ENCODE results near the gene MDN1. TPM values are rescaled to one million over a fixed set of nuclear protein-coding genes. Genes with fewer than 3 reads are reported as not detected.
"Not testable (repeated sequence)": the region's sequence is repeated elsewhere in the genome, so short reads cannot be mapped to it uniquely, and the experiment has no call there.

Gene MDN1
- total RNA-seq, 2 donors from 2014 or later, result 27.3 to 30.0 TPM

- intact Hi-C loops (cut with DNase I), result no loop called here
- DNase-seq (ENCODE audit: low spot score), result no peak
Measured at GRCh38 chr6:89782222-89782621, 37.4 kb downstream of the MDN1 start.

DNA sequence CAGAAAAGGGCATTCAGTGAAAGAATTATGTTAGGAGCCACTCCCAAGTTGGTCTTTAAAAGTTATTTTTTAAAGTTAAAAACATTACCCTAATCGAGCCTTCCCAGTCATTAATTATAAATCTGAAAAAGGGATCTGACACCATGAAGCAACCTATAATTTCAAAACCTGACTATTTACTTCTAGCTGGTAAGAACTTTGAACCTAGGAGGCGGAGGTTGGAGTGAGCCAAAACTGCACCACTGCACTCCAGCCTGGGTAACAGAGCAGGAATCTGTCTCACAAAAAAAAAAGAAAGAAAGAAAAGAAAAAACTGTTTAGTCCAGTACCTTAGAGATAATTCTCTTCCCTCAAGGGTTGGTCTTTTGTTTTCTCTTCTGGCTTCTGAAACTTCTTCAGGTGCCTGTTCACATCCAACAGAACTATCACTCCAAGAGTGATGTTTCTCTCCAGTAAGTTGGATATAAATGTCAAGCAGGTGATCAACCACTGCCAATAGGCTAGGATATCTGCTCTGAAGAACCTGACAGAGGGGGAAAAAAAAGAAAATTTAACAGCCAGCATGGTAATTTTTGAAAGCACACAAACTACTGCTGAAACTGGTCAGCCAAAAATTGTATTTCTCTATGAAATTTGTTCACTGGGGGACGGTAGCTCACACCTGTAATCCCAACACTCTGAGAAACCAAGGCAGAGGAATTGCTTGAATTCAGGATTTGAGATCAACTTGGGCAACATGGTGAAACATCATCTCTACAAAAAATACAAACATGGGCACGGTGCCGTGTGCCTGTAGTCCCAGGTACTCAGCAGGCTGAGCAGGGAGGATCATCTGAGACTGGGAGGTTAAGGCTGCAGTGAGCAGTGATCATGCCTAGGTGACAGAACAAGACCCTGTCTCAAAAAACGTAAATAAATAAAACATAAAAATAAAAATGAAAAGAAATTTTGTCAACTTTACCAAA lies 38.2 kb downstream of the MDN1 start:
- no peak for DNase-seq (ENCODE audit: low spot score)
- intact Hi-C loops (cut with DNase I), result no loop called here

- intact Hi-C loops (cut with DNase I), result no loop called here
- DNase-seq (ENCODE audit: low spot score), result no peak
Measured at GRCh38 chr6:89777455-89777854, 42.1 kb downstream of the MDN1 start.

DNA sequence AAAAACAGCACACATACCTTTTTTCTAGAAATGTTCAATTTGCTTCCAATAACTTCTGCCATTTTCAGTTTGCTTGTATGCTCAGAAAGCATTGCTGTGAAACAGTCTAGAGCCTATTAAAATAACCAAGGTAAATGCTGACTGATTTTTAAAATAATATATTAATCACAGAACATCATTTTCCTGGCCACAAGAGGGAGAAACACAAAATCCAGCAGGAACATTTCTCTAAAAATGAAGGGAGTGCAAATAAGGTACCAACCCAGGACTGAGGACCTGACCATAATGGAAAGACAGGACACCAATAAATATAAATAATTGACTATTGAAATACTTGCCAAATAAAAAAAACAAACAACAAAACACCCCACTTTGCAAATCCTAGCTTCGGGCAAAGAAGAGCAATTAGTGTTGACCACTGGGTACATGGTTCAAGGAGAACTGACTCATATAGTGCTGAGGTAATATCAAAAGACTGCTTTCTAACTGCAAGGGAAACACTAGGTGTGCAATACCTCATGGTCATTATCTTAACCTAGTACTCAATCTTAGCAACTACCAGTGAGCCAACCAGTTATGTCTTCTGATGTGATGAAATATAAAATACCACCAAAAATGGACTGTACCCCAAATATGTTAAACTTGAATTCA lies 42.9 kb downstream of the MDN1 start:
- no peak for DNase-seq (ENCODE audit: low spot score)
- intact Hi-C loops (cut with DNase I), result no loop called here

- intact Hi-C loops (cut with DNase I), result no loop called here
- DNase-seq (ENCODE audit: low spot score), result no peak
Measured at GRCh38 chr6:89775150-89775549, 44.4 kb downstream of the MDN1 start.

DNA sequence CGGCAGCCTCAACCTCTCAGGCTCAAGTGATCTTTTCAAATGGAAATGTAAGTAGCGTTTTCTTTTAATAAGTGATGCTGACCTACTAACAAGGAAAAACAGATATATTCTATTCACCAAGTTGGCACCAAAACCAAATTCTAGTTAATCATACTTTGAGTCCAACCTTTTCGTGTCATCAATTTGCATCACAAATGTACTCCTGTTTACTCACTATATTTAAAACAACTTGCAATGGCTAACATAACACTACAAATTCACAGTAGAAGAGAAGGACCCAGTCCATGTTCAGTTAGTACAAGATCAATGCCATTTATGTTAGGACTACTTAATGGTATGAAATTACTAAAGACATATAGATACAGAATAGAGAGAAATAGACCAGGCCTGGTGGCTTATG lies 50.0 kb downstream of the MDN1 start:
- intact Hi-C loops (cut with DNase I), result no loop called here

GRCh38 chr6:89768324-89768723 lies 51.3 kb downstream of the MDN1 start:
- no peak for DNase-seq (ENCODE audit: low spot score)
- intact Hi-C loops (cut with DNase I), result no loop called here

More for the DNA sequence above, 50.0 kb downstream of the MDN1 start:
- DNase-seq (ENCODE audit: low spot score), result no peak

GRCh38 chr6:89763550-89763949 lies 56.0 kb downstream of the MDN1 start:
- DNase-seq (ENCODE audit: low spot score), result no peak
- intact Hi-C loops (cut with DNase I), result no loop called here

DNA sequence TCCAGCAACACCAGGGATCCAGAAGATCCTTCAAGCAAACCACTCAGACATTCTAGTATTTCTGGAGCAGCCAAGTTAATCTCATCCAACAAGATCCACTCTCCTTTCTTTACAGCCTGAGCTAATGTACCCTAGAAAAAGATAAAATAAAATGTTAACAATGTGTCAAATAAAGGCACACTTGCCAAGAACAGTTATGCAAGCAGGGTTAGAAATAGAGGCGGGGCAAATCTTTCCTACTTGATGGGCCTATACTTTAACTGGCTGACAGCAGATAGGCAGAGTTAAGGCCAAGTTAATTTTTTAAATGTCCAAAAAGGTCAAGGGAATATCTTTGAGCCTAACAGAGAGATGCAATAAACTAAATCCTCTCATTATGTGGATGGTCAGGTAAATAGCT lies 60.8 kb downstream of the MDN1 start:
- intact Hi-C loops (cut with DNase I), result no loop called here
- no peak for DNase-seq (ENCODE audit: low spot score)

GRCh38 chr6:89750338-89750737 lies 69.3 kb downstream of the MDN1 start:
- no peak for DNase-seq (ENCODE audit: low spot score)
- intact Hi-C loops (cut with DNase I), result no loop called here

GRCh38 chr6:89749918-89750317 lies 69.7 kb downstream of the MDN1 start:
- intact Hi-C loops (cut with DNase I), result no loop called here

GRCh38 chr6:89745716-89746115 lies 73.9 kb downstream of the MDN1 start:
- no peak for DNase-seq (ENCODE audit: low spot score)
- intact Hi-C loops (cut with DNase I), result no loop called here

More at GRCh38 chr6:89749918-89750317, 69.7 kb downstream of the MDN1 start:
- DNase-seq (ENCODE audit: low spot score), result no peak

GRCh38 chr6:89745096-89745495 lies 74.5 kb downstream of the MDN1 start:
- DNase-seq (ENCODE audit: low spot score), result no peak
- intact Hi-C loops (cut with DNase I), result no loop called here

- no peak for DNase-seq (ENCODE audit: low spot score)
- intact Hi-C loops (cut with DNase I), result no loop called here
Measured at GRCh38 chr6:89736893-89737292, 82.7 kb downstream of the MDN1 start.

- no peak for DNase-seq (ENCODE audit: low spot score)
- intact Hi-C loops (cut with DNase I), result loop anchor here in 1 of 2 donors (1.0 kb wide), 1 partner anchor 14 kb away; no protein-coding TSS in a partner anchor
Measured at GRCh38 chr6:89734526-89734925, 85.1 kb downstream of the MDN1 start.

DNA sequence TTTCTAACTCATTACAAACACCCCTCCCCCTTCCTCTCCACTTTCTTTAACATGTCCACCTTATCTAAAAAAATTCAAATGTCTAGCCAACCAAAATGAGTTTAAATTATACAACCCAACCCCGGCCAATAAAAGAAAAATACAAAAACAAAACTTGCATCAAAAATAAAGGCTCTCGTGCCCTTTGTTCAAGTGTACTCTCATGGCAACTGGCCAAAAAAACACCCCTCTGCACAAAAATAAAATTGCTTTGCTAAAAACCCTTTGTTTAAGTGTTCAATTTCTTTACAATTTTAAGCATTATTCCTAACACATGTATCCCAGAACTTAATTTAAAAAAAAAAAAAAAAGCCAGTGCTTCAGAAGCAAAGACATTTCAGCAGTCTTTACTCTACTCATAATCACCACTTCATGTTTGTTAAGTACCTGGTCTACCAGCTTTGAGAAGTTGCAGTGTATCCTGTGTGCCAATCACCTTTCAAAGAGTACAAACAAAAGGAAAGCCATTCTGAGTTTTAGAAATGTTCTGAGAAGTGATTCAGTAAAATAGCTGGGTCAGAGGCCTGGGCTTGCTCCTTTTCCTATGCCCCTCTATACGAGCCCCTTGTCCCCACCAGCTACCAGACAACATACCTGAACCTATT lies 87.5 kb downstream of the MDN1 start:
- no peak for DNase-seq (ENCODE audit: low spot score)
- intact Hi-C loops (cut with DNase I), result no loop called here

DNA sequence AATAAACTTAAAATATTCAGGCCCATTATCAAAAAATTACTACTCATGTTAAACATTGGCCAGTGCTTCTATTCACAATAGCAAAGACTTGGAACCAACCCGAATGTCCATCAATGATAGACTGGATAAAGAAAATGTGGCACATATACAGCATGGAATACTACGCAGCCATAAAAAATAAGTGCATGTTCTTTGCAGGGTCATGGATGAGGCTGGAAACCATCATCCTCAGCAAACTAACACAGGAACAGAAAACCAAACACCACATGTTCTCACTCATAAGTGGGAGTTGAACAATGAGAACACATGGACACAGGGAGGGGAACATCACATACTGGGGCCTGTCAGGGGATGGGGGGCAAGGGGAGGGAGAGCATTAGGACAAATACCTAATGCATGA lies 88.3 kb downstream of the MDN1 start:
- DNase-seq (ENCODE audit: low spot score); intact Hi-C loops (cut with DNase I): not testable (repeated sequence)

- intact Hi-C loops (cut with DNase I), result no loop called here
Measured at GRCh38 chr6:89729818-89730217, 89.8 kb downstream of the MDN1 start.

DNA sequence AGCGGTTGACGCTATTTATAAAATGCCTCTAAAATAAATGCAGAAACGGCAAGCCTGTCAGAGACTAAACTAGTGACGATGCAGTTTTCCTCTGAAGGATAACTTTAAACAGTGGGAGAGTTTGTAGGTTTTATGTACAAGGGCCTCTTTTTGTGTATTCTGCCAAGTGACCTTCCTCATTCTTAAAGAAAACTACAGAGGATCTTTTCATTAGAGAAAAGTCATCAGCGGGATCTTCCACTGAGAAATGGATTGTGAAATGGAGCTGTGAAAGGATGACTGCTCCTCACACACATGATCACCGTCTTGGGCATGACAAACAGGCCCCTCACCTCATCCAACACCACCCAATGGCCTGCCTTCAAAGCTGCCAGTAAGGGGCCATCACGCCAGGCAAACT lies 92.1 kb downstream of the MDN1 start:
- no peak for DNase-seq (ENCODE audit: low spot score)
- intact Hi-C loops (cut with DNase I), result no loop called here

More at GRCh38 chr6:89729818-89730217, 89.8 kb downstream of the MDN1 start:
- no peak for DNase-seq (ENCODE audit: low spot score)

- DNase-seq (ENCODE audit: low spot score), result no peak
- intact Hi-C loops (cut with DNase I), result no loop called here
Measured at GRCh38 chr6:89724981-89725380, 94.6 kb downstream of the MDN1 start.

Data from posterior vena cava (tissue), 2 donors.